ENCODE measurements around the gene ESYT3. TPM values are rescaled to one million over a fixed set of nuclear protein-coding genes. Genes with fewer than 3 reads are reported as not detected.

ESYT3 gene
- total RNA-seq, 1 experiment from 2014 or later, result 0.15 TPM

- Histone ChIP-seq H3K36me3 (ENCODE audit: insufficient read depth, low read length, poor library complexity, severe bottlenecking) (no peaks in the 10 kb centered on the region), H3K27me3 (replicated peaks; ENCODE audit: insufficient read depth, low read depth, low read length, poor library complexity) (peaks cover 11% of the 10 kb centered on the region), H3K9me3 (ENCODE audit: low read depth, low read length, poor library complexity, severe bottlenecking) (no peaks in the 10 kb centered on the region), H3K27ac (ENCODE audit: low read depth, low read length, poor library complexity, severe bottlenecking) (no peak overlapping the region), H3K4me3 (ENCODE audit: low read depth, low read length, poor library complexity, severe bottlenecking) (no peak overlapping the region), H3K4me1 (ENCODE audit: insufficient read depth, low read length, poor library complexity, severe bottlenecking) (no peaks in the 10 kb centered on the region)
- no peak for DNase-seq (ENCODE audit: low spot score)
- CTCF ChIA-PET, result no interaction called here
- intact Hi-C loops (cut with micrococcal nuclease; ENCODE audit: unreplicated experiment), result no loop called here
- BruUV-seq (replicated peaks), result no TSS peak
- no peak for TF ChIP-seq EZH2 (IDR thresholded peaks at IDR 0.05; ENCODE audit: borderline replicate concordance, low read depth, low read length, poor library complexity, severe bottlenecking)
- no peak for TF ChIP-seq CTCF (conservative IDR thresholded peaks at IDR 0.05; ENCODE audit: low read depth, low read length)
- POLR2A ChIA-PET (ENCODE audit: low non-redundant PET), result no interaction called here
Observed at GRCh38 chr3:138405001-138405400, 29.4 kb upstream of the ESYT3 start.

GRCh38 chr3:138405486-138405885 is 28.9 kb upstream of the ESYT3 start:
- DNase-seq (ENCODE audit: low spot score), result no peak
- no peaks in the 10 kb centered on the region for H3K4me1 ChIP-seq (ENCODE audit: insufficient read depth, low read length, poor library complexity, severe bottlenecking)
- TF ChIP-seq CTCF (conservative IDR thresholded peaks at IDR 0.05; ENCODE audit: low read depth, low read length) (no peak), EZH2 (IDR thresholded peaks at IDR 0.05; ENCODE audit: borderline replicate concordance, low read depth, low read length, poor library complexity, severe bottlenecking) (no peak)
- no peaks in the 10 kb centered on the region for H3K36me3 ChIP-seq (ENCODE audit: insufficient read depth, low read length, poor library complexity, severe bottlenecking)
- no peaks in the 10 kb centered on the region for H3K9me3 ChIP-seq (ENCODE audit: low read depth, low read length, poor library complexity, severe bottlenecking)
- no peak overlapping the region for H3K27ac ChIP-seq (ENCODE audit: low read depth, low read length, poor library complexity, severe bottlenecking)
- ChIA-PET CTCF (no interaction called here), POLR2A (ENCODE audit: low non-redundant PET) (no interaction called here)
- intact Hi-C loops (cut with micrococcal nuclease; ENCODE audit: unreplicated experiment), result no loop called here
- H3K27me3 ChIP-seq (replicated peaks; ENCODE audit: insufficient read depth, low read depth, low read length, poor library complexity), result peaks cover 11% of the 10 kb centered on the region
- H3K4me3 ChIP-seq (ENCODE audit: low read depth, low read length, poor library complexity, severe bottlenecking), result no peak overlapping the region
- no TSS peak for BruUV-seq (replicated peaks)

- Histone ChIP-seq H3K4me1 (ENCODE audit: insufficient read depth, low read length, poor library complexity, severe bottlenecking) (no peaks in the 10 kb centered on the region), H3K27me3 (replicated peaks; ENCODE audit: insufficient read depth, low read depth, low read length, poor library complexity) (peaks cover 11% of the 10 kb centered on the region), H3K9me3 (ENCODE audit: low read depth, low read length, poor library complexity, severe bottlenecking) (no peaks in the 10 kb centered on the region), H3K4me3 (ENCODE audit: low read depth, low read length, poor library complexity, severe bottlenecking) (no peak overlapping the region), H3K36me3 (ENCODE audit: insufficient read depth, low read length, poor library complexity, severe bottlenecking) (no peaks in the 10 kb centered on the region), H3K27ac (ENCODE audit: low read depth, low read length, poor library complexity, severe bottlenecking) (no peak overlapping the region)
- DNase-seq (ENCODE audit: low spot score), result no peak
- BruUV-seq (replicated peaks), result no TSS peak
- no peak for TF ChIP-seq CTCF (conservative IDR thresholded peaks at IDR 0.05; ENCODE audit: low read depth, low read length)
- no peak for TF ChIP-seq EZH2 (IDR thresholded peaks at IDR 0.05; ENCODE audit: borderline replicate concordance, low read depth, low read length, poor library complexity, severe bottlenecking)
- ChIA-PET POLR2A (ENCODE audit: low non-redundant PET) (no interaction called here), CTCF (no interaction called here)
- intact Hi-C loops (cut with micrococcal nuclease; ENCODE audit: unreplicated experiment), result no loop called here
Observed at GRCh38 chr3:138406606-138407005, 27.8 kb upstream of the ESYT3 start.

Measured in A673 (cell line).